VCaP (cell line): ENCODE data around the gene KIAA1671.
"Not testable (repeated sequence)": the region's sequence is repeated elsewhere in the genome, so short reads cannot be mapped to it uniquely, and the experiment has no call there.

Experiments
- H3K27ac ChIP-seq: fragments of 450-650 bp; 2 replicates; pipeline ENCODE4 v1.5.1; 2017
- TF ChIP-seq, protein P1 (sequence below): fragments of 450-650 bp; conservative IDR thresholded peaks from 2 replicates; pipeline ENCODE4 v1.5.1; 2017; ENCODE audit warnings: mild to moderate bottlenecking, moderate library complexity

Gene KIAA1671

GRCh38 chr22:25196326-25196725 is 243.8 kb downstream of the KIAA1671 start:
- no peak overlapping the region for H3K27ac ChIP-seq
- TF ChIP-seq, protein P1, sequence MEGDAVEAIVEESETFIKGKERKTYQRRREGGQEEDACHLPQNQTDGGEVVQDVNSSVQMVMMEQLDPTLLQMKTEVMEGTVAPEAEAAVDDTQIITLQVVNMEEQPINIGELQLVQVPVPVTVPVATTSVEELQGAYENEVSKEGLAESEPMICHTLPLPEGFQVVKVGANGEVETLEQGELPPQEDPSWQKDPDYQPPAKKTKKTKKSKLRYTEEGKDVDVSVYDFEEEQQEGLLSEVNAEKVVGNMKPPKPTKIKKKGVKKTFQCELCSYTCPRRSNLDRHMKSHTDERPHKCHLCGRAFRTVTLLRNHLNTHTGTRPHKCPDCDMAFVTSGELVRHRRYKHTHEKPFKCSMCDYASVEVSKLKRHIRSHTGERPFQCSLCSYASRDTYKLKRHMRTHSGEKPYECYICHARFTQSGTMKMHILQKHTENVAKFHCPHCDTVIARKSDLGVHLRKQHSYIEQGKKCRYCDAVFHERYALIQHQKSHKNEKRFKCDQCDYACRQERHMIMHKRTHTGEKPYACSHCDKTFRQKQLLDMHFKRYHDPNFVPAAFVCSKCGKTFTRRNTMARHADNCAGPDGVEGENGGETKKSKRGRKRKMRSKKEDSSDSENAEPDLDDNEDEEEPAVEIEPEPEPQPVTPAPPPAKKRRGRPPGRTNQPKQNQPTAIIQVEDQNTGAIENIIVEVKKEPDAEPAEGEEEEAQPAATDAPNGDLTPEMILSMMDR: no peak

DNA sequence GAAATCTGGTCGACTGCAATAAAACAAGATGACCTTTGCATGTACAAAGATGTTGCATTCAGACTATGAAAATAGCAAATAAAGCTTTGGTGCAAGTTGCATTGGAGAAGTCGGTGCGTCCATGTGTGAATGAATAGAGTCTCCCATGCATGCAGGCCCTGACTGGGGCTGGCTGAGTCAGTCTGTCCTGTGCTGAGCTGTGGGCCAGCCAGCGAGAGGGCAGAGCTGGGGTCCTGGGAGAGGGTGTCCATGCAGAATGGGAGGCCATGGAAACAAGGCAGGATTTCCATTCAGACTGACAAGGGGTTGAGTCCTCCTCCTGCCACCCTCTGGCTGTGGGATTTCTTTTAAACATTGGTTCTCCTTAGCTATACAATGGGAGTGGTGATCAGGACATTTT is 244.8 kb downstream of the KIAA1671 start:
- TF ChIP-seq, protein P1: no peak
- no peak overlapping the region for H3K27ac ChIP-seq

GRCh38 chr22:25199731-25200520 is 247.4 kb downstream of the KIAA1671 start, which contains the start of gene CRYBB3:
TSS of gene CRYBB3 (plus strand) at chr22:25199858. CDS start at chr22:25201397, 1,539 bp downstream.
- peak within 1 kb of the TSS; percentile 11; the same call in 1 of the 2 replicates for H3K27ac ChIP-seq
- TF ChIP-seq, protein P1: no peak

DNA sequence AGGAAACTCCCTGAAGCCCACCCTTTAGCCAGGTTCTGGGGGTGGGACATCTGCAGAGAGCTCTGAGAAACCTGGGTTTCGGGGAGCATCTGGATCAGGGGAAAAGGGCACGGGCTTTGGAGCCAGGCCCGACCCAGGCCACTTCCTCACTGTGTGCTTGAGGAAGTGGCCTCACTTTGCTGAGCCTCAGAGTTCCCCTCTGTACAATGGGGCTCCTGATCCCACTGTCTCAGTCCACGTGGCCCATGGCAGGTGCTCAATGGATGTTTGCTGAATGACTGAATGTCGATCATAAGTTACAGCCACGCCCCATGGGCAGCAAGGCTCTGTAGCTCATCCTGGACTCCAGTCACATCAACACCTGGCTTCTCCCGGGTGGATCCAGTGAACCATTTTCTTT is 248.5 kb downstream of the KIAA1671 start:
- TF ChIP-seq, protein P1: no peak
- no peak overlapping the region for H3K27ac ChIP-seq

DNA sequence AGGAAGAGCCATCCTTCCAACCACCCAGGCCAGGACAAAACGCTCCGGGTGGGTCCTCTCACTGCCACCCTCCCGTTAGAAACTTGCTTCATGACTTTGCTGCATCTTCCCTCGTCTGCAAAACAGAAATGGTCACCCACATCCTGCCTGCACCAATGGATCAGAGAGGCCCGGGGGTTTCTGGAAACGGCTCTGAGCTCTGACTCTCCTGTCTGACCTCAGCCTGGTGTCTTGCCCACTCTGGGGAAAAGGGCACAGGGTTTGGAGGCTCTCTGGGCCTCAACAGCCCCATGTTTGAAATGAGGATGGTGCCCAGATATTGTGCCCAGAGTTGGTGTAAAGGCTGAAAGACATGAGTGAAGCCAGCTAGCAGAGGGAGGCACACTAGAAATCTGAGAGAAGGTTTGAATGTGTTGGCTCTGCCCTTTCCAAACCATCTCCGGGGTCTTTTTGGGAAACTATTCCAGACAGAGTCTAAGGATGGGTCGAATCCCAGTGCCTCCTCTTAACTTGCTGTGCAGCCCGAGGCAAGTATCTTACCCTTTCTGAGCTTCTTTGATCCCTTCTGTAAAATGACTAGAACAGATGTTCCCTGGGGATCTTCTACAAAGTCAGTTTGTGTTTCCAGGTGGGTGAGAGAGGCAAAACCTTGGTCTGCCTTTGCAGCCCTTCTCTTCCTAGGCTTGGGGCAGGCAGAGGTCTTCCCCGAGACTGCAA is 249.2 kb downstream of the KIAA1671 start:
- no peak overlapping the region for H3K27ac ChIP-seq
- TF ChIP-seq, protein P1: no peak

GRCh38 chr22:25202290-25202921 is 249.9 kb downstream of the KIAA1671 start:
- TF ChIP-seq, protein P1: peak; percentile 95
- H3K27ac ChIP-seq: no peak overlapping the region

GRCh38 chr22:25203082-25203481 is 250.6 kb downstream of the KIAA1671 start:
- TF ChIP-seq, protein P1: no peak
- no peak overlapping the region for H3K27ac ChIP-seq

GRCh38 chr22:25204547-25204946 is 252.0 kb downstream of the KIAA1671 start:
- not testable (repeated sequence) for H3K27ac ChIP-seq
